Kidney capillary endothelial cell (primary cell): Measurements from ENCODE around the gene CASKIN1.
A peak's percentile ranks its signal among the peaks of the same experiment; 100 is the strongest.

Experiments
- DNase-seq: peaks from one replicate; pipeline ENCODE4 v3.0.0-alpha.2; 2018; ENCODE audit warnings: low spot score

The CASKIN1 gene

DNA sequence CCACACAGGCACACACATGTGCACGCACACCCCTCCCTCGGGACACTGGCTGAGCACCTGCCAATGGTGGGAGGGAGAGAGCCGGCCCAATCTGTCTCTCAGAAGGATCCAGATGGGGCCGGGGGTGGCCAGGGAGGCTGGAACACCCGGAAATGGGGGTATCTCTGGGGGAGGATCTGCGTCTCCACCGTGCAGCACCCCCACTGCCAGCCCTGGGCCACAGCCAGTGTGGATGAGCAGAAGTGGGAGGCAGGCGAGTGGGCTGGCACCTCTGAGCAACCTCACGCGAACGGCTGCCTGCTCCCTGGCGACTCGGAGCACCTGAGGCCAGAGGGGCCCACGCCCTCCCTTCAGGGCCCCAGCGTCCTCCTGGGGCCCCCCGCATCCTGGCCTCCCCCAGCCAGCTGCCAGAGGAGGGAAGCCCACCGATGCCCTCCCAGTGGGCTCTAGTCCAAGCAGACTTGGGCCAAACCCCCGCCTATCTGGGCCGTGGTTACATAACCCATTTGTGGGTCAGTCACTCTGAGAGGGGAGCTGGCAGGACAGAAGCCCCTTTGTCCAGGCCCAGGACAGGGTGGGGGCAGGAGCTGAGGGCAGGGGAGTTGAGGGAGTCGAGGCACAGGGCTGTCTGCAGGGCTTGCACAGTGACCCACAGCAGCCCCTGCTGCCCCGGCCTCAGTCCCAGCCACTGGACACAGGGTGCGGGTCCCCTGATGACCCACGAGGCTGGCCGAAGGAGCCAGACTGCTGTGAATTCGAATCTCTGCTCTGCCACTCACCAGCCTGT, 5.6 kb downstream of the CASKIN1 start:
- no peak for DNase-seq

DNA sequence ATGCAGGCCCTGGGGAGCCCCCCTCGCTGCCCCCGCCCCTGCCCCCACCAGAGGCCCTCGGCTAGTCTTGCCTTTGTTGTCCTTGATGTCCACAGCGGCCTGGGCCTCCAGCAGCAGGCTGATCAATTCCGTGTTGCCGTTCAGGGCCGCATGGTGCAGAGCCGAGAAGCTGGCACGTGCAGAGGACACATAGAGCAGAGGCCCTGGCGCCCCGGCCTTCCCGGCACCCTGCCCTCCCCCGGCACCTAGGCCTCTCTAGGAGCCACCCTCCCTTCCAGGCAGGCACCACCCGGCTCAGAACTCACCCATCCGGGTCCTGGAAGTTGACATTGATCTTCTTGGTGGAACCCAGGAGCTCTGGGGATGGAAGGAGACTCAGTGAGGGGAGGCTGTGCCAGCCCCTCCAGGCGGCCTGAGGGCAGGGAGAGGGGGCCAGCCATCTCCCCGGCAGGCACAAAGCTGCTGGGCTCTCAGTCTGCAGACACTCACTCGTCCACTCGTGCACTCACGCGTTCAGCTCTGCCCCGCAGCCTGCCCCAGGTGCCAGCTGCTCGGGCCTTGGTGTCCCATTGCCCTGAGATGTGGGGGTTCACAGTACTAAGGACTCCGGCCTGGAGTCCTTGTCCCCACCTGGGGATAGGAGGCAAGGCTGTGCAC, 6.3 kb downstream of the CASKIN1 start:
- no peak for DNase-seq

DNA sequence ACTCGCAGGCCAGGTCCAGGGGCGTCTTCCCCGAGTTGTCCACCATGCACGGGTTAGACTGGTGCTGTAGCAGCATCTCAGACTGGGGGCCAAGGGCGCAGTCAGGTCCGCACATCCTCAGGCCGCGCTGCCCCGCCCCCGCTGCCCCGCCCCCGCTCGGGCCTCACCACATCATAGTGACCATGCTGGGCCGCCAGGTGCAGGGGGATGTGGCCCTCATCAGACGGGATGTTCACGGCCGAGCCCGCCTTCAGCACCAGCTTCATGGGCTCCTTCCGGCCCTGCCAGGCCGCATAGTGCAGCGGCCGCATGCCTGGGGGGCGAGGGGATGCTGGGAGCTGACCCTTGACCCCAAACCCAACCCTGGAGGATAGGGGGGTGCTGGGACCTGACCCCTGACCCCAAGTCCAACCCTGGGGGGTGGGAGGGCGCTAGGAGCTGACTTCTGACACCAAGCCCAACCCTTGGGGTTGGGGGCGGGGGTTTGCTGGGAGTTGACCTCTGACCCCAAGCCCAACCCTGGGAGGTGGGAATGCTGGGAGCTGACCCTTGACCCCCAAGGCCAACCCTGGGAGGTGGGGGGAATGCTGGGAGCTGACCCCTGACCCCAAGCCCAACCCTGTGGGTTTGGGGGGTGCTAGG, 7.0 kb downstream of the CASKIN1 start:
- no peak for DNase-seq

DNA sequence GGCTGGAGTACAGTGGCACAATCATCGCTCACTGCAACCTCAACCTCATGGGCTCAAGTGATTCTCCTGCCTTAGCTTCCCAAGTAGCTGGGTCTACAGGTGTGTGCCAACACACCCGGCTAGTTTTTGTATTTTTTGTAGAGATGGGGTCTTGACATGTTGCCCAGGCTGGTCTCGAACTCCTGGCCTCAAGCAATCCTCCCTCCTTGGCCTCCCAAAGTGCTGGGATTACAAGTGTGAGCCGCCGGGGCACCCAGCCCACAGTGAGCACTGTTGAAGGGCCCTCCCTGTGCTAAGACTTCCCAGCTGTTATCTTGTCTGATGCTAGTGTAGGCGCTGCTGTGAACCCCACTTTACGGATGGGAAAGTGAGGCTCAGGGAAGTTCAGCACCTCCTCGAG, 8.0 kb downstream of the CASKIN1 start:
- DNase-seq: no peak

DNA sequence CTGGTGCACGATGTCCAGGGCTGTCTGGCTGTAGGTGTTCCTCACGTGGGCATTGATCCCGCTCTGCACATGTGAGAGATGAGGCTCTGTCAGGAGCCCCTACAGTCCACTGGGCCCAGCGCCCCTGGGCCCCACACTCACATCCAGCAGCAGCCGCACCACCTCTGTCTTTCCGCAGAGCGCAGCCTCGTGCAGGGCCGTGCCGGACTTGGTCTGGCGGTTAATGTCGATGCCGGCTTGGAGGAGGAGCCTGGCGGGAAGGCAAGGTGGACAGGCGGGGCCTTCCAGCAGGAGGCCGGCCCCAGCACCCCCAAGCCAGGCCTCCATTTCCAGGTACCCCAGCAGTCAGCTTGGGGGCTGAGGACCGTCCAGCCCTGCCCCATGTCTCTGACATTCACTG, 9.2 kb downstream of the CASKIN1 start:
- no peak for DNase-seq

DNA sequence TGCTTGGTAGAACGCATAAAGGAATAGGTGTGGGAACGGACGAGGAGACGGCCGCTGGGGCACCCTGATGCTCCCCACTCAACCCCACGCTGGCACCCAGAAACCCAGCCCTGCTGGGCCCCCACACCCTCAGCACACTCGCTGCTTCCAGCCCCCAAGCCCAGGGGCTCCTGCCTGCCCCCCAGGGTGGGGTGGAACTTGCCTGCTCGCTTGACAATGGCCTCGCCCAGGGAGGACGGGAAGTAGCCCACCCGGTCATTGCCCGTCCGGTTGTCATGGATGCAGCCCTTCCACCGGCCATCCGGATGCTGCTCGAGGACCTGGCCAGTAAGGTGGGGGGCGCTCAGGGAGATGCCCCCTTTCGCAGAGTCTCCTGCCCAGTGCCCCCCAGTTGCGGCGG, 9.9 kb downstream of the CASKIN1 start:
- no peak for DNase-seq

DNA sequence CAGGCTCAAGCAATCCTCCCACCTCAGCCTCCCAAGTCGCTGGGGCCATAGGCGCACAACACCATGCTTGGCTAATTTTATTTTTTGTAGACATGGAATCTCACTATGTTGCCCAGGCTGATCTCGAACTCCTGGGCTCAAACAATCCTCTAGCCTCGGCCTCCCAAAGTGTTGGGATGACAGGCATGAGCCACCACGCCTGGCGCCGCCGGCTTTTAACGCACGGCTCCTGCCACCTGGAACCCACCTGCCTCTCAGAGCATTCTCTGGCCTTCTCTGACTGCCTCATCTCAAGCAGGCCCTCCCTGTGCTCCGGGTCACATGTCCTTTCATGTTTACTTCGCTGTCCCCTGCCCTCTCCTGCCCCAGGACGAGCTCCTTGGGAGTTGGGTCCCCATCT, 10.3 kb downstream of the CASKIN1 start:
- DNase-seq: no peak

DNA sequence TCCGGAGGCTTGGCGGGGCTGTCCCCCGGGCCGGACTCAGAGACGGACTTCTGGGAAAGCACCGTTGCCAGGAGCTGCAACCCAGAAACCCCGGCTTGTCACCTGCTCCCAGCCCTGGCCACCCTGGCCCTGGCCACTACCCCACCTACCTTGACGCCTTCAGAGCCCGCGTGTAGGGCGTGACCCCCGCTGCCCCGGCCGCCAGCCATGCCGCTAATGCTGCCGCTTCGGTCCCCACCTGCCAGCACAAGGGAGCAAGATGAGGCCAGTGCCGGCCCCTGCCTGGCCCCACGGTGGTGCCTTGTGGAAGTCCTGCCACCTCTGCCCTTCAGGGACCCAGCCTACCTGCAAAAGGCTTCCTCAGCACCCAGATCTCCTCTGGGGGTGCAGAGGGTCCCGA, 11.4 kb downstream of the CASKIN1 start:
- no peak for DNase-seq

DNA sequence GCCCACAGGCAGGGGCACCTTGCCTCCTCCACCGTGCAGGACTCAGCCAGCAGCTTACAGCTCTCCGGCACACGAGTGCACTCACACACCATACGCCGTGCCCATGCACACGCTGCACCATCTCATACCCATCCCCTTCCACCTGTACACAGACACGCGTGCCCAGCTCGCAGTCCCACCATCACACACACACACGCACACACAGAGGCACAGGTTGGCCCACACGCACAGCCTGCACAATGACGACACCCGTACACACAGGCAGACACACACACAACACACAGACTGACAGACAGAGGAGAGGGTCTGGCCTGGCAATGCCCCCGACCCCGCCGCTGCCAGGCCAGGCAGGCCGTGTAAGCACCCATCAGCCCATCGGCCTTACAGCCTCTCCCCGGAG, 12.1 kb downstream of the CASKIN1 start:
- DNase-seq: no peak

DNA sequence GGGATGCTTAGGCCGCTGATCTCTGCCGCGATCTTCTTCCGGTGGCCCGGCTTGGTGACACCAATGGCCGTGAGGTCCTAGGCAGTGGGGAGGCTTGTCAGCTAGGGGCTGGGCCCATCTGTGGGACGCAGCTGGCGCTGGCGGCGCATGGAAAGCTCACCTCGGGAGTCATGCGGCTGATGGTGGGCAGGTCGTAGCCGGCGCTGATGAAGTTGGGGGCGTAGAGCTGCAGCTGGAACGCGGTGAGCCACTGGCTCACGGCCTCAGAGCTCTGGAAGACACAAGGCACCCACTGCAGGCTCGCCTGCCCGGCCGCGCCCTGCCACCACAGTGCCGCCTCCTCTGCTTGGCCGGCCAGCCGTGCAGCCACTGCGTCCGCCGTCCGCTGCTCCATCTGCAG, 12.7 kb downstream of the CASKIN1 start:
- DNase-seq: no peak

DNA sequence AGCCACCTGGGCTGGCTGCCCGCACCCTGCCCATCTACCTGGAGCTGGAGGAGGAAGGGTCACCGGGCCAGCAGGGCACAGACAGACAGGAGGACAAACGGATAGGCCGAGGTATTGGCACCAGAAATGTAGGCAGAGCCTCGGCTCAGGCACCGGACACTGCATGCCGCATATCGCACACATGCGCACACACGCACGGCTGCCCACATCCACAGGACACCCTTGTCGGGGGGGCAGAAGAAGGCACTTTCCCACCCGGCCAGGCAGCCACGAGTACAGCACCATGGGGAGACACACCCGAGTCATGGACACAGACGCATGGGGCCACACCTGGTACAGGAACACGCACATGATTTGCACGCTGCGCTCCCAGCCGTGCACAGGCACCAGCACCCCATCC, 14.5 kb downstream of the CASKIN1 start:
- no peak for DNase-seq

DNA sequence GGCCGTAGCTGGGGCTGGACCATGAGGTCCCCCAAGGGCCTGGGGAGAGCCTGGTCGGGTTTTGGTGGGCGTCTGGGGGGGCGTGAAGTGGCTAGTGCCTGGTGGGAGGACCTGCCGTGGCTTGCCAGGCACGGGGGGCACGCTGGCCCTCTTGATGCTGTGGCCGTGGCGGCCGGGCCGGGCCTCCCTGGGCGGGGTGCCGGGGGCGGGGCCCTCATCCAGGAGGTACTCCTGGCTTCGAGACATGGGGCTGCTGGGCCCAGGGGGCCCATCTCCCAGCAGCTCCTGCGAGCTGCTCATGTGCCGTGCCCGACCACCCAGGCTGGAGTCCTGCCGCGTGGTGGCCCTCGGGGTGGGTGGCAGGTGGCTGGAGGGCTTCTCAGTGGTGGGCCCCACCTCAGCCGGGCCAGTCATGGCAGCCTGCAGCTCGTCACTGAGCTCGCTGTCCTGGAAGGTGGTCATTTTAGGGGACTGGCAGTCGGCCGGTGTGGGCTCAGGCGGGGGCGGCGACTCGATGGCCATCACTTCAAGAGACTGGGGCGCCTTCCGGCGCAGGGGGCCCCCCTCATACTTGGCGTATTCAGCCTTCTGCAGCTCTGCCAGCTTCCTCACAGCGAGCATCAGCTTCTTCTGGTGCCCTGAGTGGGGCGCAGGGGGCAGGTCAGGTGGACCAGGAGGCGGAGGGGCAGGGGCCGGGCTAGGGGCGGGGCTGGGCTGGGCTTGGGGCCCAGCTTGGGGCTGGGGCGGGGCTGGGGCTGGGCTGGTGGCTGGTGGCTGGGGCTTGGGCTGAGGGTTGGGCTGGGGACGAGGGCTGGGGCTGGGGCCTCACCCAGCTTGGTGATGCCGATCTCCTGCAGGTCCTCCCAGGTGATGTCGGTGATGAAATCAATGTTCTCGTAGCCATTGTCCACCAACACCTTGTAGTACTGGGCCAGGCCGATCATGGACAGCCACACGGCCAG, 15.2 kb downstream of the CASKIN1 start:
- no peak for DNase-seq

DNA sequence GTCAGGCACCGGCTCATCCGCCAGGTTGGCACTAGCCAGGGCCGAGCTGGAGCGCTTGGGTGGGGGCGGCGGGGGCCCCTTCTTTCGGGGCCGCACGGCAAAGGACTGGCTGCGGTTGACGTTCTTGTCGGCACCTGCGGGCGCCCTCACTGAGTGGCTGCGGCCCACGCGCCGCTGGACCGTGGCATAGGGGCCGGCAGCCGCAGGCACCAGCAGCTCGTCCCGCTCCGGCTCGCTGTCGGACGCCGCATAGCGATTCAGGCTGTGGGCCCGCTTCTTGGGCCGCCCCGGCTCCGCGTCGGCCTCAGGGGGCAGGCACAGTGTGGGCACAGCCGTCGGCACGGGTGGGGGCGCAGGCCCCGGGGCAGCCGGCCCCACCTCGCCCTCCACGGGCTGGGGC, 15.9 kb downstream of the CASKIN1 start:
- no peak for DNase-seq

DNA sequence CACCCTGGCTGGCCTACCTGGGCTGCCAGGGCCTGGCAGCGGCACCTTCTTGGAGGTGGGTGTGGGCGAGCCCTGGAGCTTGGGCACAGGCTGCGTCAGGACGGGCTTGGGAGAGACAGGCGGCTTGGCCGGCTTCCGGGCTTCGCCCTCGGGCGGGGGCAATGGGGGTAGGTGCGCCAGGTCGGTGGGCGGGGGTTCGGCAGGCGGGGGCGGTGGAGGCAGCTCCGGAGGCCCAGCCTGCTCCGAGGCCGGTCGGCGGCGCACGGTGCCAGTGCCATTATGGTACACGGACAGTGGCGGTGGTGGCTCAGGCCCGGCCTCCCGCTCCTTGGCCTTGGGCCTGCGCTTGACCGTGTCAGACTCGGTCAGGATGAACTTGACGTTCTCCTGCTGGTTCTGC, 16.8 kb downstream of the CASKIN1 start:
- no peak for DNase-seq

DNA sequence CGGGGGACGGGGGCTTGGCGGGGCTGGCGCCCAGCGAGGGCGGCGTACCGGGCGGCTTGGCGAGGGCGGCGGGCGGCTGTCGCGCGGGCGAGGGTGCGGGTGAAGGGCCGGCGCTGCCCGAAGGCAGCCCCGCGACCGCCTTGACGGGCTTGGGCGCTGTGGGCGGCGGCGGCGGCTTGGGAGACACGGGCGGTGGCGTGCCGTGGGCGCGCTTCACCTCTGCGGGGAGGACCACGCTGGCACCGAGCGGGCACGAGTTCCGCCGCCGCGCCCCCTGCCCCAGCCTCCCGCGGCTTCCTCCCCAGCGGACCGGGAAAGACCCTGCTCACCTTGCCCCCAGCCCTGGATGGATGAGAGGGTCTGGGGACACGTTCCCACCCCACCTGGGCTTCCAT, 17.3 kb downstream of the CASKIN1 start:
- no peak for DNase-seq

DNA sequence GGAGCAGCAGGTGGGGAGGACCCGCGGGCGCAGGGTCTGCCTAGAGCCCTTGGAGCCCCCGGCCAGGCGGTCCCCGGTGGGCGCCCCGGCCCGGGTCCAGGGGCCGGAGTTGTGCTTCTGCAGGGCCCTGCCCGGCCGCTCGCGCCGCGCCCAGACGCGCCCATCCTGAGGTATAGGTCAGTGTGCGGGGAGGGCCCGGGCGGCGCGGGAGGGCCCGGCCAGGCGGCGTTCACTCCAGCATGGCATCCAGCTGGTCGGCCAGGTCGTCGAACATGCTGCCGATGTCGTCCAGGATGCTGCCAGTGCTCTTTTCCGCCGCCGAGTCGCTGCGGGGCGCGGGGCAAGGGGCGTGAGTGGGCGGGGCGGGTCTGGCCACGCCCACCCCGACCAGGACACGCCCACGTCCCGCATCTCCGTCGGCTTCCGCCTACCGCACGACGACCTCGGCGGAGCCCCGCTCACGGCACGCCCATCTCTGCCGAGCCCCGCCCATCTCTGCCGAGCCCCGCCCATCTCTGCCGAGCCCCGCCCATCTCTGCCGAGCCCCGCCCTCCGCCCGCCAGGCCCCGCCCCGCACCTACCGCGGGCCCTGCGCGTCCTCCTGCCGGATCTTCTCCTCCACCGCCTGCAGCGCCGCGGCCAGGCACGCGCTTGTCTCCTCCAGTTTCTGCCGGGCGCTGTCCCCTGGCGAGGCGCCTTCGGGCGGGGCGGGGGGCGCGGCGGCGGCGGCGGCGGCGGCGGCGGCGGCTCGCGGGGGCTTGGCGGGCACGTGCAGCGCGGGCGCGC, 17.9 kb downstream of the CASKIN1 start:
- DNase-seq: peak; percentile 41

DNA sequence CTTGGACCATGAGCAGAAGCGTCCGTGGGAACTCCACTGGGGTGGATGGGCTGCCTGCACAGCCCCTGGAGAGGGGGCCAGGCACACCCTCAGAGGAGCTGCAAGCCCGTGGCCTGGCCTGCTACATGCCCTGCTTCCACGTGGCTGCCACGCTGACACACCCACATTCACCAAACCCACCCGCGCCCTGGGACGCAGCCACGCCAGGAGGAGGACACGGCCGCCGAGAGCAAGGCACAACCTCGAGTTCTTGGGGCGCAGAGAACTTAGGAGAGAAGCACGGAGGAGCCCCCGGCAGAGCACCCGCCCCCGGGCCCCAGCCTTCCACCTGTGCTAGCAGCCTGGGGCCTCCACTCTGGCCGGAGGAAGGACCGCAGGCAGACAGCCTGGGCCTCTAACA, 18.8 kb downstream of the CASKIN1 start:
- DNase-seq: no peak

DNA sequence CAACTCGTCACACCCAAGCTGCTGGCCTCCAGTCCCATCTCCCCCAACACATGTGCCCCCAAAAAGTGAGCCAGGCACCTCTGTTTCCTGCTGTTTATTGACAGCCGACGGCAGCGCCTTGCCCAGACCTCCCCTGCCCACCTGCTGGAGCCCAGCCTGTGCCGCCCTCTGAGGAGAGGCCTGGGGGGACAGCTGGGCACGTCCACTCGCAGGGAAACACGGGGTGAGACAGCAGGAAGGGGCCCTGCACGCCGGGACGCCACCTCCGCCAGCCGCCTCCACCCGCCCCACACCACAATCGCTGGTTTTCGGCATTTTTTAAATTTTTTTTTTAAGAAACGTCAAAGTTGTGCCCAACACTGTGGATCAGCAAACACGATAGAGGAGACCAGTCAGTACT, 19.3 kb downstream of the CASKIN1 start:
- no peak for DNase-seq

DNA sequence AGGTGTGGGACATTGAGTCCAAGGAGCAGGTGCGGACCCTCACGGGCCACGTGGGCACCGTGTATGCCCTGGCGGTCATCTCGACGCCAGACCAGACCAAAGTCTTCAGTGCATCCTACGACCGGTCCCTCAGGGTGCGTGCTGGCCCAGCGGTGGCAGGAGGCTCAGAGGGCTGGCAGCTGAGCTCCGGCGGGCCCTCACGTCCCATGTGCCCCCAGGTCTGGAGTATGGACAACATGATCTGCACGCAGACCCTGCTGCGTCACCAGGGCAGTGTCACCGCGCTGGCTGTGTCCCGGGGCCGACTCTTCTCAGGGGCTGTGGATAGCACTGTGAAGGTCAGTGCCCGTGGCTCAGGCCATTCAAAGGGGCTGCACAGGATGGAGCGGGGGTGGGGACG, 20.4 kb downstream of the CASKIN1 start:
- no peak for DNase-seq

DNA sequence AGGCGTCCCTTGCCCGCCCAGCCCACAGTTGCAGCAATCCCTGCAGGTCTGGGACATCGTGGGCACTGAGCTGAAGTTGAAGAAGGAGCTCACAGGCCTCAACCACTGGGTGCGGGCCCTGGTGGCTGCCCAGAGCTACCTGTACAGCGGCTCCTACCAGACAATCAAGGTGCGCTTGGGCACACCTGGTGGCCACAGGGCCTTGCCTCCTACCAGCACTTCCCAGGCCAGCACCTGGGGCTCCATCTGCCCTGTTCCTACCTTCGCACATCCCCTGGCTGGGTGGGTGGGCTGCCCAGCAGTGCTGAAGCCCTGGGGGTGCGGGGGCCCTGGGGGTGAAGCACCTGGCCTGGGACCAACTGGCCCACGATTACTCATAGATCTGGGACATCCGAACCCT, 21.0 kb downstream of the CASKIN1 start:
- DNase-seq: no peak

DNA sequence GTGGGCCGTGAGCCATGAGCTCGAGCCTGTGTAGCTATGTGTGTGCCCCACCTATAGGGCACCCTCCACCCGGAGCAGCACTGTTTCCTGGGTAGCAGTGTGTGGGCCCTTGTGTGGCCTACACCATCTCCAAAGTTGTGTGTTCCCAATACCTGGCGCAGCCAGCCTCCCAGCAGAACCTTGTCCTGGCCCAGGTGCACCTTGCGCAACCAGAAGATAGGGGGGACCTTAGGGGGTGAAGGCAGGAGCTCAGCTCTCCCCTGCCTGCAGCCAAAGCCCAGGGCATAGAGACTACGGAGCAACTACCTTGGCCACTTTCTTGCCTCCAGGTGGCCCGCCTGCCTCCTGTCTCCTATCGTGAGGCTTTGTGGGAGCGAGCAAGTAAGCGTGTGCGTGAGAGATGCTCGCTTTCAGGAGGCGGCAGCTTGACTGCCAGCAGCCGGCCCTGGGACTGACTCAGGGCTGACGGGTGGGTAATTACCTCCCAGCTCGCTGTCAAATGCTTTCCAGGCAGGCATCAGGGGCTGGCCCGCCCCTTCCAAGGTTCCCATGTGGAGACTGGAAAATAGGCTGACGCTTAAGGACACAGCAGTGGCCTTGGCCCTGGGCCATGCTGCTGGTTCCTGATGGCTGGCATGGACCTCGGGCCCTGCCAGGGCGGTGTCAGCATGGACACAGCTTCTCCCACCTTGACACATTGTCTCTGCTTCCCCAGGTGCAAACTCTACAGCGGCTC, 21.8 kb downstream of the CASKIN1 start:
- no peak for DNase-seq
